ENCODE data around the gene PRKCB.

PRKCB gene

DNA sequence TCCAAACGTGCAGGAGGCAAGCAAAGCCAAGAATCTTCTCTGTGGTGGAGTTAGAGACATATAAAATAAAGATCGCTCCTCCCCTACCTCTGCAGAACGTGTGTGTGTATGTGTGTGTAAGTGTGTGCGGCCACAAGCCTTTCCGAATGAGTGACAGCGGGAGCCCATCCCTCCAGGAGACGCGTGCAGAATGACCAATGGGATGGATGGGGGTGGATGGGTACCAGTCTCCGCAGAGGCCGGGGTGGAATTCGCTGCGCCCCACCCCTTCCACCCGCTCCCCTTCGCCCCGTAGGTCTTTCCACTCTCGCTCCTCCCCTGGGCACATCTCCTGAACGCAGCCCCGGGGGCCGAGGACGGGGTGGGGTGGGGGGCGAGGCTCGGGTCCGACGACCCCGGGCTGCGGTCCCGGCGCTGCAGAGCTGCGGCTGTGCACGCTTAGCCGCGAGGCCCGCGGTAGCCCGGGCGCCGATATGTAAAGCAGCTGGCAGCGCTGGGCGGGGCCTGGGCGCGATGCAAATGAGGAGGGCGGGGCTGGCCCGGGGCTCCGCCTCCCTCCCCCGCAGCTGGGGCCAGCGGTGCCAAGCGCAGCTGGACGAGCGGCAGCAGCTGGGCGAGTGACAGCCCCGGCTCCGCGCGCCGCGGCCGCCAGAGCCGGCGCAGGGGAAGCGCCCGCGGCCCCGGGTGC is at the start of gene PRKCB:
Gene PRKCB, plus strand, starts transcription at position 594 of the 688 bp plus-strand sequence.
- Histone ChIP-seq H3K27ac (ENCODE audit: low read depth, low read length) (no peak within 1 kb of the TSS), H3K79me2 (ENCODE audit: control insufficient read depth, low read length) (no peaks in the 10 kb centered on the region), H3K27me3 (ENCODE audit: control insufficient read depth, low read length) (peaks cover 19% of the 10 kb centered on the region), H3K4me1 (ENCODE audit: control insufficient read depth, low read length) (peaks cover 32% of the 10 kb centered on the region), H3K4me3 (ENCODE audit: low read length) (peak within 1 kb of the TSS; percentile 71), H3F3A (ENCODE audit: control insufficient read depth, insufficient read depth) (no peaks in the 10 kb centered on the region), H3K9me3 (ENCODE audit: control insufficient read depth, insufficient read depth, low read length) (no peaks in the 10 kb centered on the region), H4K20me1 (ENCODE audit: control insufficient read depth, insufficient read depth, low read depth, low read length) (no peaks in the 10 kb centered on the region), H3K4me2 (ENCODE audit: low read length) (peak within 1 kb of the TSS; percentile 78), H3K36me3 (ENCODE audit: control insufficient read depth, low read length) (no peaks in the 10 kb centered on the region), H3K9me2 (replicated peaks; ENCODE audit: control insufficient read depth, low read length) (no peaks in the 10 kb centered on the region)
- TF ChIP-seq EZH2phosphoT487 (IDR thresholded peaks at IDR 0.05; ENCODE audit: borderline replicate concordance, low read length) = no peak
- TF ChIP-seq, protein P1, sequence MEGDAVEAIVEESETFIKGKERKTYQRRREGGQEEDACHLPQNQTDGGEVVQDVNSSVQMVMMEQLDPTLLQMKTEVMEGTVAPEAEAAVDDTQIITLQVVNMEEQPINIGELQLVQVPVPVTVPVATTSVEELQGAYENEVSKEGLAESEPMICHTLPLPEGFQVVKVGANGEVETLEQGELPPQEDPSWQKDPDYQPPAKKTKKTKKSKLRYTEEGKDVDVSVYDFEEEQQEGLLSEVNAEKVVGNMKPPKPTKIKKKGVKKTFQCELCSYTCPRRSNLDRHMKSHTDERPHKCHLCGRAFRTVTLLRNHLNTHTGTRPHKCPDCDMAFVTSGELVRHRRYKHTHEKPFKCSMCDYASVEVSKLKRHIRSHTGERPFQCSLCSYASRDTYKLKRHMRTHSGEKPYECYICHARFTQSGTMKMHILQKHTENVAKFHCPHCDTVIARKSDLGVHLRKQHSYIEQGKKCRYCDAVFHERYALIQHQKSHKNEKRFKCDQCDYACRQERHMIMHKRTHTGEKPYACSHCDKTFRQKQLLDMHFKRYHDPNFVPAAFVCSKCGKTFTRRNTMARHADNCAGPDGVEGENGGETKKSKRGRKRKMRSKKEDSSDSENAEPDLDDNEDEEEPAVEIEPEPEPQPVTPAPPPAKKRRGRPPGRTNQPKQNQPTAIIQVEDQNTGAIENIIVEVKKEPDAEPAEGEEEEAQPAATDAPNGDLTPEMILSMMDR (IDR thresholded peaks at IDR 0.05; ENCODE audit: low read depth, low read length, poor library complexity, severe bottlenecking) = no peak

DNA sequence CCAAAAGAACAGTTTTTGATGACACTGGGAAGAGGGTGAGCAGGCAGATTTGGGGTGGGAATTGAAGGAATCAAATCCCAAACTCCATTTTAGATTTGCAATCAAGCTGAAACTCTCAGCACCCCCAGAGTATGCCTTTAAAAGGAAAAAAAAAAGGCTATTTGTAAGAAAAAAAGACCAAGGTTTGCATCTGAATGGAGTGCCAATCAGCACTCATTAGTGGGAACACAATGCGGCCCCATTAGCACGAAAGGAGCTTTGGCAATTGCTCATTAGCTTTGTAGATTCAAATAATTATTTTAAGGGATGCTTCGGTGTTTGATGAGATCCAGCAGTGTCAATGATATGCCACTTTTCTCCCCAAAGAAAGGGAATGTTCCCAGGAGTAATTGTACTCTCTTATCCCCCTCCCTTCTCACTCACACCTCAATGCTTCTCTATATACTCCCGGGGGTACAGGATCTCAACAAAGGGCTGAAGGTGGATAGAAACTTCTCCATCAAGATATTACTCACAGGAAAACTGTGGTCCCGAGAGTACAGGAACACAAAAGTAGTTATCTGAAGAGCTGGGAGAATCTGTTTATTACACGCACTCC is 48.7 kb upstream of the PRKCB start:
- Histone ChIP-seq H3K4me2 (ENCODE audit: low read length) (no peak overlapping the region), H3K4me1 (ENCODE audit: control insufficient read depth, low read length) (no peaks in the 10 kb centered on the region), H3F3A (ENCODE audit: control insufficient read depth, insufficient read depth) (no peaks in the 10 kb centered on the region), H3K9me3 (ENCODE audit: control insufficient read depth, insufficient read depth, low read length) (no peaks in the 10 kb centered on the region), H3K27me3 (ENCODE audit: control insufficient read depth, low read length) (peaks cover 4% of the 10 kb centered on the region; the same call in 1 of the 2 replicates), H3K36me3 (ENCODE audit: control insufficient read depth, low read length) (no peaks in the 10 kb centered on the region), H4K20me1 (ENCODE audit: control insufficient read depth, insufficient read depth, low read depth, low read length) (no peaks in the 10 kb centered on the region), H3K27ac (ENCODE audit: low read depth, low read length) (no peak overlapping the region), H3K4me3 (ENCODE audit: low read length) (no peak overlapping the region), H3K79me2 (ENCODE audit: control insufficient read depth, low read length) (no peaks in the 10 kb centered on the region), H3K9me2 (replicated peaks; ENCODE audit: control insufficient read depth, low read length) (no peaks in the 10 kb centered on the region)
- no peak for TF ChIP-seq EZH2phosphoT487 (IDR thresholded peaks at IDR 0.05; ENCODE audit: borderline replicate concordance, low read length)
- TF ChIP-seq, protein P1 (IDR thresholded peaks at IDR 0.05; ENCODE audit: low read depth, low read length, poor library complexity, severe bottlenecking) = no peak

DNA sequence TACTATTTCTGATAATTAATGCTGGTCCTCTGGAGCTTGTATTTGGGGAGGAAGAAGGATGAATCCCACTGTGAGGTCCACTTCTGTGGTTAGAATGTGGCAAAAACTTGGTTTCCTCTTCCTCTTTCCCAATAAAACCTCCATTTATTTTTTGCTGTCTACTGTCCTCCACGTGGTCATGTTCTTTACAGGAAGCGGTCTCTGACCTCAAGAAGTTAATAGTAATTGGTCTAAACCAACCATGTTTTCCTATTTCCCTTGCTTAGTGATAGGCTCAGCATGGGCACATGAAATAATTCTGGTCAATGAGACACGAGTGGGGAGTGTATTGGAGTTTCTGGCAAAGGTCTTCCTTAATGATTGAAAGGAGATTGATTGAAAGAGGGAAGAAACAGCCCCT is 47.1 kb upstream of the PRKCB start:
- H3K36me3 ChIP-seq (ENCODE audit: control insufficient read depth, low read length) = no peaks in the 10 kb centered on the region
- H3K4me2 ChIP-seq (ENCODE audit: low read length) = no peak overlapping the region
- no peaks in the 10 kb centered on the region for H3K9me2 ChIP-seq (replicated peaks; ENCODE audit: control insufficient read depth, low read length)
- H3F3A ChIP-seq (ENCODE audit: control insufficient read depth, insufficient read depth) = no peaks in the 10 kb centered on the region
- no peak overlapping the region for H3K27ac ChIP-seq (ENCODE audit: low read depth, low read length)
- no peaks in the 10 kb centered on the region for H3K4me1 ChIP-seq (ENCODE audit: control insufficient read depth, low read length)
- H3K4me3 ChIP-seq (ENCODE audit: low read length) = no peak overlapping the region
- no peaks in the 10 kb centered on the region for H4K20me1 ChIP-seq (ENCODE audit: control insufficient read depth, insufficient read depth, low read depth, low read length)
- peaks cover 4% of the 10 kb centered on the region; the same call in 1 of the 2 replicates for H3K27me3 ChIP-seq (ENCODE audit: control insufficient read depth, low read length)
- no peaks in the 10 kb centered on the region for H3K79me2 ChIP-seq (ENCODE audit: control insufficient read depth, low read length)
- H3K9me3 ChIP-seq (ENCODE audit: control insufficient read depth, insufficient read depth, low read length) = no peaks in the 10 kb centered on the region
- TF ChIP-seq, protein P1 (IDR thresholded peaks at IDR 0.05; ENCODE audit: low read depth, low read length, poor library complexity, severe bottlenecking) = no peak
- no peak for TF ChIP-seq EZH2phosphoT487 (IDR thresholded peaks at IDR 0.05; ENCODE audit: borderline replicate concordance, low read length)
